T-helper 2 cell treated with Interferon-gamma antibody and Interleukin-4, amounts not matched to agents 100 ng/mL and 5 ng/mL, for 36 hours (primary cell): ENCODE measurements around the gene NUPR2. TPM values are rescaled to one million over a fixed set of nuclear protein-coding genes. Genes with fewer than 3 reads are reported as not detected.
"Not testable (repeated sequence)": the region's sequence is repeated elsewhere in the genome, so short reads cannot be mapped to it uniquely, and the experiment has no call there.

Experiments
- intact Hi-C: fragments of 100-400 bp; cut with micrococcal nuclease; formaldehyde crosslinking; loops from one replicate; pipeline ENCODE4 v1.15.1; 2023
- total RNA-seq: library from RNA; stranded (reverse); gene quantifications from 2 replicates; pipeline ENCODE4 v1.2.3, GENCODE V29; 2022

NUPR2 gene
- not detected in 2 replicates for total RNA-seq

- intact Hi-C loops: no loop called here
These were observed at the start of gene NUPR2 for GRCh38 chr7:56115852-56116538. Gene NUPR2 (minus strand): TSS chr7:56116417. CDS start chr7:56116314, 103 bp downstream.

GRCh38 chr7:56157238-56157790 is 41.1 kb upstream of the NUPR2 start:
- intact Hi-C loops: no loop called here

- intact Hi-C loops: not testable (repeated sequence)
These were observed 14.8 kb upstream of the NUPR2 start for GRCh38 chr7:56131062-56131461.

GRCh38 chr7:56127241-56127975 is 11.2 kb upstream of the NUPR2 start:
- intact Hi-C loops: no loop called here

- intact Hi-C loops: no loop called here
These were observed 9.6 kb upstream of the NUPR2 start for GRCh38 chr7:56125831-56126230.

- intact Hi-C loops: no loop called here
These were observed 8.8 kb upstream of the NUPR2 start for GRCh38 chr7:56124981-56125380.

GRCh38 chr7:56121440-56121839 is 5.2 kb upstream of the NUPR2 start:
- intact Hi-C loops: no loop called here

GRCh38 chr7:56112244-56112643 is 4.0 kb downstream of the NUPR2 start:
- intact Hi-C loops: not testable (repeated sequence)

- intact Hi-C loops: no loop called here
These were observed 5.6 kb downstream of the NUPR2 start for GRCh38 chr7:56110611-56111010.

GRCh38 chr7:56107954-56108258 is 8.3 kb downstream of the NUPR2 start:
- intact Hi-C loops: loop anchor here (5.0 kb wide), 1 partner anchor 536 kb away; the partner anchor contains the start of gene VOPP1

- intact Hi-C loops: loop anchor here (1.0 to 5.0 kb wide), 8 partner anchors 42 to 1347 kb away; partner anchors contain the start of genes CCT6A, MRPS17, PSPH and SEC61G
These were observed 9.8 kb downstream of the NUPR2 start, which contains the start of gene CHCHD2 for GRCh38 chr7:56106108-56107073. Gene CHCHD2 (minus strand): TSS chr7:56106476. CDS start chr7:56106413, 63 bp downstream.

- intact Hi-C loops: loop anchor here (5.0 kb wide), 1 partner anchor 533 kb away; the partner anchor contains the start of gene VOPP1
These were observed 10.7 kb downstream of the NUPR2 start for GRCh38 chr7:56105508-56105907.

GRCh38 chr7:56104138-56104537 is 12.1 kb downstream of the NUPR2 start:
- intact Hi-C loops: not testable (repeated sequence)

- intact Hi-C loops: no loop called here
These were observed 16.6 kb downstream of the NUPR2 start for GRCh38 chr7:56099653-56100052.

- intact Hi-C loops: not testable (repeated sequence)
These were observed 17.8 kb downstream of the NUPR2 start for GRCh38 chr7:56098187-56099008.

- intact Hi-C loops: no loop called here
These were observed 18.5 kb downstream of the NUPR2 start for GRCh38 chr7:56097700-56098099.

- intact Hi-C loops: no loop called here
These were observed 23.3 kb downstream of the NUPR2 start, which contains the start of gene PHKG1 for GRCh38 chr7:56092789-56093531. Gene PHKG1 (minus strand): TSS chr7:56092952. CDS start chr7:56088941, 4,011 bp downstream.

- intact Hi-C loops: not testable (repeated sequence)
These were observed 23.8 kb downstream of the NUPR2 start for GRCh38 chr7:56092388-56092787.

- intact Hi-C loops: no loop called here
These were observed 24.6 kb downstream of the NUPR2 start for GRCh38 chr7:56091591-56091990.
